PC-3 (cell line): ENCODE data around the gene TMEM54.

Experiments
- CTCF ChIP-seq: fragments of 300-600 bp; sonication (generic); conservative IDR thresholded peaks from 2 replicates; pipeline ENCODE4 v1.5.1; 2017; ENCODE audit warnings: antibody characterized with exemption, low read depth, mild to moderate bottlenecking, low read length
- EZH2phosphoT487 ChIP-seq: fragments of 300-600 bp; sonication (generic); IDR thresholded peaks from 2 replicates; pipeline ENCODE4 v1.6.1; 2018; ENCODE audit warnings: mild to moderate bottlenecking, antibody characterized with exemption, low read length, borderline replicate concordance

- TF ChIP-seq CTCF (no peak), EZH2phosphoT487 (no peak)
Observed at GRCh38 chr1:32918179-32918578, 17.0 kb upstream of the TMEM54 start.
